DMS79 (cell line): ENCODE results near the gene SLC2A9.

ENCODE experiments used
- DNase-seq: peaks from one replicate; lab custom pipeline; 2025; lab: John Stamatoyannopoulos, UW

The SLC2A9 gene

DNA sequence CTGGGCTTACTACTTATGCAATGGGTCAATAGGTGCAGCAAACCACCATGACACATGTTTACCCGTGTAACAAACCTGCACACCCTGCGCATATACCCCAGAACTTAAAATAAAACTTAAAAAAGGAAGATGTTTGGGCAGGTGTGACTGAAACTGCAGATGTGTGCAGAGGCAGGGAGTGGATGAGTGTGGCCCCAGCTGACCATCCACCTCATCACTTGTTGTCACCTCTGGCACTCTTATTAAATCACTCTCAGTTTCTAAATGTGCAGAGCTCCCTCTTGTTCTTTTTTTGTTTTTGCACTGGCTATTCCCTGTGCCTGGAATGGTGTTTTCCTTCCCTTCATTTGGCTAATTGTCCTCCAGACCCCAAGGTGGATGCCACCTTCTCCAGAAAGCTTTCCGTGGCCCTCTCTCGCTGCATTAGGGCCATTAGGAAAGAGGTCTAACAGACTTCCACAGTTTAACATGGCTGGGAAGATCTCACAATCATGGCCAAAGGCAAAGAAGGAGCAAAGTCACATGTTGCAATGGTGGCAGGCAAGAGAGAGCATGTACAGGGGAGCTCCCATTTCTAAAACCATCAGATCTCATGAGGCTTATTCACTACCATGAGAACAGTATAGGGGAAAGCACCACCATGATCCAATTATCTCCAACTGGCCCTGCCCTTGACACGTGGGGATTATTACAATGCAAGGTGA, 58.5 kb downstream of the SLC2A9 start:
- DNase-seq: no peak

GRCh38 chr4:9954468-9954867, 66.8 kb downstream of the SLC2A9 start:
- DNase-seq: no peak

- DNase-seq: no peak
These were observed 68.2 kb downstream of the SLC2A9 start for GRCh38 chr4:9953089-9953488.

GRCh38 chr4:9952415-9952950, 68.8 kb downstream of the SLC2A9 start:
- no peak for DNase-seq

GRCh38 chr4:9949573-9949972, 71.7 kb downstream of the SLC2A9 start:
- DNase-seq: no peak

- DNase-seq: no peak
These were observed 73.9 kb downstream of the SLC2A9 start for GRCh38 chr4:9947168-9948062.

GRCh38 chr4:9946170-9946569, 75.1 kb downstream of the SLC2A9 start:
- no peak for DNase-seq

DNA sequence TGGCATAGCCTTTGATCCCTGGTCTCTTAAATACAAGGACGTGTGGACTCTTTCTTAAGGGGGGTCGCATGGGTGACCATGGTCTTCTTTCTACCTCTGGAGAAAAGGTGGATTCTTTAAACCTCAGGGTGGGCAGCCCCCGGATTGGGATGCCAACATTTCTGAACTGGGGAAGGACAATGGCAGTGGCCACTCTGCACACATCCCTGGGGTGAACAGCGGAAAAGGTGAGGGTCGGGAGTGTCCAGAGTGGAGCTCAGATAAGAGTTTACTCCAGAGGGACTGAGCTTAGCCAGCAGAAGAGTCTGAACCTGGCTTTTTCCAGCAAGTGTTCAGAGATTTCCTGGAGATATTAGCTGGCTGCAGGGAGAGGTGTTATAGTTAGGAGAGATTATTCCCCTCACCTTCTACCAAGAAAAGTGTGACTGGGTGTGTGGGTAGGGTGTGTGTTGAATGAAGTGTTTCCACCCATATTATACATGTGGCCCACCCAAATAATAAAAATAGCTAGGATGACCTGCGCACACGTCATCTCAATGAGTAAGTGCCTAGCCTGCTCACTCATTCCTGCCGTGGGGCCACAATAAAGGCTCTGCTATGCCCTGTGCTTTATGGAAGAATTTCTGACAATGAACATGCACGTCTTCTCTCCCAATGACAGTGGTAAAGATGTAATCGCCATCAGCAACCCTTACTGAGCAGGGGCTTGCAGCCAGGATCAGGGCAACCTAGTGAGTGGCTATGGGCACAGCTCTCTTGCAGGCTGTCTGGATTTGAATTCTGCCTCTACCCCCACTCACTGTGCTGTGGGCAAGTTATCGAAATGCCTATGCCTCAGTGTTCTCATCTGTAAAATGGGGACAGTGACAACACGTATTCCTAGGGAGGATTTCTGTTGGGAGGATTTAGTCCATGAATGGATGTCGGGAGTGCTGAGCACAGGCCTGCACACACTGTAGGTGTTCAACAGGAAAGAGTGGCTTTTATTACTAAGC, 76.6 kb downstream of the SLC2A9 start:
- no peak for DNase-seq

- DNase-seq: no peak
These were observed 77.5 kb downstream of the SLC2A9 start for GRCh38 chr4:9943761-9944160.

DNA sequence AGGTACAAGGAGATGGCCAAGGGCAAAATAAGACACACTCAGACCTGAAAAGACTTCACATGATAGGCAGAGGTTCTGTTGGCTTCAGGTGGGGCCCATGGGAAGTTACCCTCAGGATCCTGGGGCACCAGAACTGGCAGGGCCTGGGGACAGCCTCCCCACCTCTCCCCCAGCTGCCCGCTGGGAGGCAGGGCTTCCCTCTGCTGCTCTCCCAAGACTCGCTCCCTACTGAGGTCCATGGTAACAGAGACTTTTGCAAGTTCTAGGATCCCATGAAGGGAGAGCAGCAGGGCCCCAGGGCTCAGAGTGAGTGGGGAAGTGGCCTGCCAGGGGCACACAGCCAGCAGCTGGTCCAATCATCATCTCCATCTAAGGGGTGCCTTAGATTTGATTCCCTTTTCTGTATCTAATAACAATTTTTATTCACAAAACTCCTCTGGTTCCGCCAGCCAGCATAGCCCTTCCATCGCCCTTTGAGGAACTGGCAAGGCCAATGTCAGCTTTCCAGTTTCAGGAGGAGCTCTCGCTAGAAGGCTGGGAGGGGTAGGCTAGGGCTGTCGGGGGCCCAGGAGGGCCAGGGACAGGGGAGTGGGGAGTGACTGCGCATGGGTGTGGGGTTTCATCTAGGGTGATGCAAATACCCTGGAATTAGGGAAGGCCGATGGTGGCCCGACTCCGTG, 78.2 kb downstream of the SLC2A9 start:
- DNase-seq: no peak

DNA sequence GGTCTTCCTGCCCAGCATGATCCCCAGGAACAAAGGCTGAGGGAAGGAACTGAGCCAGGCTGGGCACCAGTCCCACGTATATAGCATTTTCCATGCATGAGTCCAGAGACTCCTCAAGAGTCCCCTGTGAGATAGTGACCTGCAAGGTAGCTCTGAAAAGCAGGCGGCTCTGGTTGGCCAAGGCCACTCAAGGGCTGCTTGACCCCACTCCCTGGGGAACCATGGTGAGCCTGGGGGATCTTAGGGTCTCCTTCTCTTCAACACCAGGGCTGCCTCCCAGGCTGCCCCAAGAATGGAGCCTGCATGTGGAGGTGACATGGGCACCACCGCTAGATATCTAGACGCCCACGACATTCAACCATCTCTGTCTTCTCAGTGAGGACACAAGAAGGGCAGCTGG, 79.2 kb downstream of the SLC2A9 start:
- DNase-seq: no peak

- DNase-seq: no peak
These were observed 81.3 kb downstream of the SLC2A9 start for GRCh38 chr4:9940041-9940440.

GRCh38 chr4:9938933-9939332, 82.4 kb downstream of the SLC2A9 start:
- no peak for DNase-seq

DNA sequence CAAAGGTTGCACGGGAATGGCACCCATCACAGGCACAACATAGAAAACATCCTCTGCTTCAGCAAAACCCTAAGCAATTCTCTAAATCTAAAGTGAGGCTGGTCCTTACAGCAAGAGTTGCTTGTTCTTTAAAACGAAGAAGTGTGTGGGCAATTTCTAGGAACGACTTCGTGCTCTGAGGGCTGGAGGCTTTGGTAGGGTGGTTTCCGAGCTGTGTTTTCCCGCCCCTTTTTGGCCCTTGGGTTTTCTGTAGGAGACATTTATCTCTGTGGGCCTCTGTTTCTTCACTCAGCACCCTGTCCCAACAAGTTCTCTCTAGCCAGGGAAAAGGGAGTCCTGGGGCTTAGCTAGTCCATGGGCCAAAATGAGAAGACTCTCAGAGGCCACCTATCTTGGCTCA, 84.2 kb downstream of the SLC2A9 start:
- no peak for DNase-seq

GRCh38 chr4:9936129-9936644, 85.1 kb downstream of the SLC2A9 start:
- no peak for DNase-seq

DNA sequence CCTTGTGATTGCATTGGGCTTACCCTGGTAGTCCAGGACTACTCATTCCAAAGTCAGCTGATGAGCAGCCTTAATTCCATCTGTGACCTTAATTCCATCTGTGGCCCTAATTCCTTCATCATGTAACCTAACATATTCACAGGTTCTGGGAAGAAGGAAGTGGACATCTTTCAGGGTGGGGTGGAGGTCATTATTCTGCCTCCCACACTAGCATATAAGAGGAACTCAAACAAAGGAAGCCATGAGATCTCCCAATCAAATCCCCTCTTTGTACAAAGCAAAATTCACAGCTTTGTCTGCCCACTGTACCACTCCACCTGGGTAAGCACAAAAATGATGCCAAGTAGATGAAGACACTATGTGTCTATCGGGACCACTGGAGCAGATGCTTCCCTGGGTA, 87.3 kb downstream of the SLC2A9 start:
- no peak for DNase-seq

DNA sequence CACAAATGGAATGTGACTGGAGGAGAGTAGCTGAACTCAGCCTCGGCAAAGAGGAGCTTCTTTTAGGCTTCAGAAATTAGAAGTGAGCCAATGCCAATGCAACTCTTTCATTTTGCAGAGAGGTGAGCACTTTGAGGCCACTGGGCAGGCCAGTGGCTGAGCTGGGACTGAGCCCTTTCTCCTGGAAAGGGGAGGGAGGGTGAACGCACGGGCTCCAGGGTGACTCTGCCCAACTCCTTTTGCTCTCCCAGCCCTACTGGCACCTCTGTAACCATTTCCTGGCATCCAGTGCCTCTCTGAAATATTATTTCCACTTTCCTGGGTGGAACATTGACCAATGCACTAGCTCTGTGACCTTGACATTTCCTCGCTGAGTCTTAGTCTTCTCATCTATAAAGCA, 88.1 kb downstream of the SLC2A9 start:
- no peak for DNase-seq

DNA sequence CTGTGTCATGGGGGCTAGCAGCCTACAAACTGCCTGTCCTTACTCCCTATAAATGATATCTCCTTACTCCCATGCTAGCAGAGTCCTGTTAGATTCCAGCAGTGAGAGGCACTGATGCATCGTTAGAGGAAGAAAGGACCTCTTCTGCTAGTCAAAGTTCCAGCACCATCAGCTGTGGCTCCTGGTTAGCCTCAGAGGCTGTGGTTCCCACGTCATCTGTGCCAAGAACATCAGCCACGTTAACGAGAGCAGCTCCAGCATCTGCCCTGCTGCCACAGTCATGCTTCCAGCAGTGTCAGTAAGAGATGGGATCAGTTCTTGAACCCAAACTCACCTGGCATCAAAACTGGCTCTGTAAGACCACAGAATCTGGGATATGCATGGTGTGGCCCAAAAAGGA, 88.5 kb downstream of the SLC2A9 start:
- no peak for DNase-seq

DNA sequence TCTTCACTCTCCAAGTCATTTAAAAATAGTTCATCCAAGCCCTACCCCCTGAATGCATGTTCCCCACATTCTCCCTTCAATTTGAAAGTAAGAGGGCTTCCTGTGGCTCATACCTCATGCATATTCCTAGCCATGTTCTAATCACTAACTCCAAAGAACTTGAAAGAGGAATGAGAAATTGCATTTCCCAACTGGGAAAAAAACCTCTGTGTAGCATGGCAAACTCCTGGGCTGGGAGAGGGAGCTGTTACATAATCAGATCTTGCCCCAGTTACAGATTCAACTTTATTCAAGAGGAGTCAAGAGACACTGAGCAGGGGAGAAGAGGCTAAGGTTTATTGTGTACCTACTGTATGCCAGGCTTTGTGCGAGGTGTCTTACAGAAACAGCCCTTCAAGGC, 90.2 kb downstream of the SLC2A9 start:
- no peak for DNase-seq

- DNase-seq: no peak
These were observed 92.2 kb downstream of the SLC2A9 start for GRCh38 chr4:9929111-9929510.

GRCh38 chr4:9927341-9928007, 93.8 kb downstream of the SLC2A9 start:
- DNase-seq: no peak
